Ascending aorta (tissue), 2 donors: ENCODE data around the gene COLGALT1. TPM values are rescaled to one million over a fixed set of nuclear protein-coding genes. Genes with fewer than 3 reads are reported as not detected.
A peak's percentile ranks its signal among the peaks of the same experiment; 100 is the strongest.
"Not testable (repeated sequence)": the region's sequence is repeated elsewhere in the genome, so short reads cannot be mapped to it uniquely, and the experiment has no call there.

Experiments
- DNase-seq, 2 donors: peaks; one replicate each; pipeline ENCODE4 v3.0.0-alpha.2; 2019; ENCODE audit warnings: low spot score in 2 of 2
- H3K27ac ChIP-seq, 2 donors: fragments of 200-600 bp; sonication (generic); one replicate each; pipeline ENCODE4 v1.5.1; 2016 to 2017; ENCODE audit warnings: mild to moderate bottlenecking in 1 of 2
- H3K27me3 ChIP-seq: fragments of 200-600 bp; sonication (generic); one replicate; pipeline ENCODE4 v1.5.1; 2017
- H3K36me3 ChIP-seq, 2 donors: fragments of 200-600 bp; sonication (generic); one replicate each; pipeline ENCODE4 v1.5.1; 2016
- H3K4me1 ChIP-seq, 2 donors: fragments of 200-600 bp; sonication (generic); one replicate each; pipeline ENCODE4 v1.5.1; 2016 to 2017; ENCODE audit warnings: mild to moderate bottlenecking in 1 of 2
- H3K4me3 ChIP-seq, 2 donors: fragments of 200-600 bp; sonication (generic); one replicate each; pipeline ENCODE4 v1.5.1; 2016 to 2017; ENCODE audit warnings: mild to moderate bottlenecking in 1 of 2
- H3K9me3 ChIP-seq, 2 donors: fragments of 200-600 bp; sonication (generic); one replicate each; pipeline ENCODE4 v1.5.1; 2016
- intact Hi-C: fragments of 100-400 bp; cut with DNase I; formaldehyde crosslinking; loops from one replicate; pipeline ENCODE4 v1.15.1; 2023
- total RNA-seq: library from RNA; depleted of rRNA; stranded (reverse); fragments of >200 nt; gene quantifications from one replicate; pipeline ENCODE4 v1.1.0, GENCODE V29; 2016
- TF ChIP-seq, protein P1 (sequence below), 3 experiments: fragments of 200-600 bp in 2 of 3; fragments of 450-650 bp in 1 of 3; sonication (generic) in 2 of 3; IDR thresholded peaks; one replicate each; pipeline ENCODE4 v1.5.1; 2016 to 2019; ENCODE audit warnings: antibody characterized with exemption in 3 of 3, mild to moderate bottlenecking in 1 of 3, moderate library complexity in 1 of 3

COLGALT1 gene
- total RNA-seq, 1 donor from 2014 or later: 95.4 TPM

DNA sequence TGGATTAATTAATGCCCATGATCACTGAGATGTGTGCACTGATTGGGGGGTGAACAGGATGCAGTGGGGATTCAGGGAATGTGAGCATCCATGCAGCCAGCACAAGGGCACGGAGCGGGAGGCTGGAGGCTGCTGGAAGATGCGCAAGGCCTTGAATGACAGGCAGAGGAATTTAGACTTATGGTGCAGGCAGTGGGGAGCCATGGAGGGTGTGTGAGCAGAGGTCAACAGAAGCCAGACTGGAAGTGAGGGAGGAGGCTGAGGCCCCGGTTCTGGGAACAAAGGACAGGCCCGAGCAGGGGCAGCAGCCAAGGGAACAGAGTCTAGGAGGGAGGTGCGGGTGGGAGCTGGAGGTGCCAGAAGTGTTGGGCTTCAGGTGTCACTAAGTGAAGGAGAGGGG, 7.3 kb upstream of the COLGALT1 start:
- DNase-seq: no peak
- TF ChIP-seq, protein P1, sequence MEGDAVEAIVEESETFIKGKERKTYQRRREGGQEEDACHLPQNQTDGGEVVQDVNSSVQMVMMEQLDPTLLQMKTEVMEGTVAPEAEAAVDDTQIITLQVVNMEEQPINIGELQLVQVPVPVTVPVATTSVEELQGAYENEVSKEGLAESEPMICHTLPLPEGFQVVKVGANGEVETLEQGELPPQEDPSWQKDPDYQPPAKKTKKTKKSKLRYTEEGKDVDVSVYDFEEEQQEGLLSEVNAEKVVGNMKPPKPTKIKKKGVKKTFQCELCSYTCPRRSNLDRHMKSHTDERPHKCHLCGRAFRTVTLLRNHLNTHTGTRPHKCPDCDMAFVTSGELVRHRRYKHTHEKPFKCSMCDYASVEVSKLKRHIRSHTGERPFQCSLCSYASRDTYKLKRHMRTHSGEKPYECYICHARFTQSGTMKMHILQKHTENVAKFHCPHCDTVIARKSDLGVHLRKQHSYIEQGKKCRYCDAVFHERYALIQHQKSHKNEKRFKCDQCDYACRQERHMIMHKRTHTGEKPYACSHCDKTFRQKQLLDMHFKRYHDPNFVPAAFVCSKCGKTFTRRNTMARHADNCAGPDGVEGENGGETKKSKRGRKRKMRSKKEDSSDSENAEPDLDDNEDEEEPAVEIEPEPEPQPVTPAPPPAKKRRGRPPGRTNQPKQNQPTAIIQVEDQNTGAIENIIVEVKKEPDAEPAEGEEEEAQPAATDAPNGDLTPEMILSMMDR (IDR thresholded peaks at IDR 0.05): no peak

DNA sequence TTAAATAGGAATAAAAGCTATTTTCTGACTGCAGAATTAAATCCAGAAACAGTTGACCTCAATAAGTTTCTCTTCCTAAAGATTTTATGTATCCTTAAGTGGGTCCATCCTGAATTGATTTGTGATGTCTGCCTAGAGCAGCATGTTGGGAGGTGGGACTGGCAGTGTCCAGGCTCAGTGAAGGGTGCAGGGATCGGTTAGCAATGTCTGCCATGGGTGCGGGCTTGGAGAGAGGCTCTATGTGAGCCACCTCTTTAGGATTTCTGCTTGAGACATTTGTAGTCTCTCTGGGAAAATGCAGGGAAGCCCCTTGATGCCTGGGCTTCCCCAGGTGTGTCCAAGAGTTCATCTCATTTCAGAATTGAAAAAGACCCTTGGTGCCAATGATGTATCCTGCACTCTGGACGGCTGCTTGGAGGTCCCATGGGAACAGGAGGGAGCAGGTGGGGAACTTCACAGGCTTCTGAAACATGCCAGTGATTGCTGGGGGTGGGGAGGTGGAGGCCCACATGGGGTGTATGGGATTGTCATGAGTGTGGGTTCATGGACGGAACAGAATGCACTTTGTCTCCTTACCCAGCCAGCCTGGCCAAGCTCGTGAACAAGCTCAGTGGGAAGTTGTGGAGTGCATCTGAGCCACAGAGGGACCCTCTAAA, 6.2 kb upstream of the COLGALT1 start:
- no peak for DNase-seq
- TF ChIP-seq, protein P1 (IDR thresholded peaks at IDR 0.05): no peak
- H3K36me3 ChIP-seq: no peaks in the 10 kb centered on the region

More for the DNA sequence above, 7.3 kb upstream of the COLGALT1 start:
- Histone ChIP-seq H3K27ac (no peak overlapping the region), H3K4me1 (no peaks in the 10 kb centered on the region), H3K4me3 (no peak overlapping the region), H3K36me3 (no peaks in the 10 kb centered on the region), H3K9me3 (no peaks in the 10 kb centered on the region), H3K27me3 (no peaks in the 10 kb centered on the region)
- intact Hi-C loops: no loop called here

DNA sequence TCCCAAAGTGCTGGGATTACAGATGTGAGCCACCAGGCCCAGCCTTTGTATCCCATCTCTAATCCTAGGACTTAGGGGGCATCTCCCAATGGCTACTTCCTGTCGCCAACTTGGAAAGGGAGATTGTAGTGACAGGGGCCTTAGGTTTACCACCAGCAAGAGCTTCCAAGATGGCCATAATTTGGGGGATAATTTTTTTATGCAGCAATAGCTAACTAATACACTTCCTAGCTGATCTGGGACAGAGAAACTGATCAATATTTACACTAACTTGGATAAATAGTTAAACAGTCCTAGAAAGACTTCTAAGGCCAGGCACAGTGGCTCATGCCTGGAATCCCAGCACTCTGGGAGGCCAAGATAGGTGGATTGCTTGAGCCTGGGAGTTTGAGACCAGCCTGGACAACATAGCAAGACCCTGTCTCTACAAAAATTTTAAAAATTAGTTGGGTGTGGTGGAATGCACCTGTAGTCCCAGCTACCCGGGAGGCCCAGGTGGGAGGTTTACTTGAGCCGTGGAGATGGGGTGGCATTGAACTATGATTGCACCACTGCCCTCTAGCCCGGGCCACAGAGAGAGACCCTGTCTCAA, 5.3 kb upstream of the COLGALT1 start:
- Histone ChIP-seq H3K4me1 (peaks cover 0 to 3% of the 10 kb centered on the region in 2 donors), H3K9me3 (no peaks in the 10 kb centered on the region), H3K36me3 (no peaks in the 10 kb centered on the region), H3K27me3 (no peaks in the 10 kb centered on the region), H3K27ac (no peak overlapping the region), H3K4me3 (no peak overlapping the region)
- DNase-seq: no peak
- TF ChIP-seq, protein P1 (IDR thresholded peaks at IDR 0.05): no peak
- intact Hi-C loops: no loop called here

More for the DNA sequence above, 6.2 kb upstream of the COLGALT1 start:
- Histone ChIP-seq H3K27me3 (no peaks in the 10 kb centered on the region), H3K4me3 (no peak overlapping the region), H3K4me1 (no peaks in the 10 kb centered on the region), H3K27ac (no peak overlapping the region), H3K9me3 (no peaks in the 10 kb centered on the region)
- intact Hi-C loops: no loop called here

DNA sequence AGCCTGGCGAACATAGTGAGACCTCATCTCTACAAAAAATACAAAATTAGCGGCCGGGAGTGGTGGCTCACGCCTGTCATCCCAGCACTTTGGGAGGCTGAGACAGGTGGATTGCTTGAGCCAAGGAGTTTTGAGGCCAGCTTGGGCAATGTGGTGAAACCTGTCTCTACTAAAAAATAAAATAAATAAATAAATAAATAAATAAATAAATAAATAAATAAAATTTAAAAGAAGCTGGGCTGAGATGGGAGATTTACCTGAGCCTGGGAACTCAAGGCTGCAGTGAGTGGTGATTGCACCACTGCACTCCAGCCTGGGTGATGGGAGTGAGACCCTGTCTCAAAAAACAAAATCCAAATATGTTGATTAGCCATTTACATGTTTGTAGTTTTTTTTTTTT, 2.7 kb upstream of the COLGALT1 start:
- H3K27ac ChIP-seq, H3K4me3 ChIP-seq, H3K27me3 ChIP-seq, H3K4me1 ChIP-seq, H3K36me3 ChIP-seq, DNase-seq, H3K9me3 ChIP-seq, intact Hi-C loops: not testable (repeated sequence)

DNA sequence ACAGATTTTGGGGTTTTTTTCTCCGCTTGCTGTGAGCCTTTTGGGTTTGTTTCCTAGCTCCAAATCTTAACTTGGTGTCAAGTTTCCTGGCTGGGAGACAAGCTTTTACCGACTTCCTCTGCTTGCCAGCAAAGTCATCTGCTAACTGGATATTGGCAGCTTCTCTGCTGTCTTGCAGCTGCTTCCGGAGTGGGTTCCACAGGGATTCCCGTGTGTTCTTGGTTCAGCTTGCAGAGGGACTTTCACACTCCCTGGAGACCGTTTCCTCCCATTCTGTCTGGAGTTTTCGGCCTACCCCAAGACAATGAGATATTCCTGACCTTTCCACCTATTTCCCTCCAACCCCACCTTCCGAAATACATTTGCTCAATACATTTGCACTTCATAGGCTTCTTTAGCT, 2.2 kb upstream of the COLGALT1 start:
- DNase-seq: peak in 1 of 2 donors; percentile 71
- intact Hi-C loops: no loop called here
- no peak overlapping the region for H3K27ac ChIP-seq
- H3K27me3 ChIP-seq: no peaks in the 10 kb centered on the region
- no peaks in the 10 kb centered on the region for H3K36me3 ChIP-seq
- H3K9me3 ChIP-seq: no peaks in the 10 kb centered on the region
- peaks cover 0 to 9% of the 10 kb centered on the region in 2 donors for H3K4me1 ChIP-seq
- H3K4me3 ChIP-seq: no peak overlapping the region
- TF ChIP-seq, protein P1 (IDR thresholded peaks at IDR 0.05): no peak

DNA sequence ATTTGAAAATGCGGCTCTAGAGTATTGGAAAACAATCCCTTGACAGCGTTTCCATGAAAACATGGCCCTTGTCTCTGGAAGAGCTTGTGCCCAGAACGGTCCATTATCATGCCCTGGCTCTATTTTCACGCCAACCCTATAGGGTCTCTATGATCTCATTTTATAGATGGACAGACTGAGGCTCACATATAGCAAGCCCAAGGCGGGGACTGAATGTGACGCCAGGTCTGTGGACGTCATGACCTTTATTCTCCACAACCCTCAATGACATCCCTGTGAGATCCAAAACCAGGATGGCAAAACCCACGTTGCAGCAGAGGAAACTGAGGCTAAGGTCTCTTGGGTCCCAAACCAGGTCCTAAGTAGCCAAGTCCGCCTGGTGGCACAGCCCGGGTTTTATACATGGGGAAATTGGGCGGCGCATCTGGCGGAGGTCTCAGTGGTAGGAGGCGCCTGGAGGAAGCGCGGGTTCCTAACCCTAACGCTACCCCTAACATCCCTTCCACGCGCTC, 425 bp upstream of the COLGALT1 start:
- TF ChIP-seq, protein P1 (IDR thresholded peaks at IDR 0.05): no peak
- Histone ChIP-seq H3K9me3 (no peaks in the 10 kb centered on the region), H3K36me3 (peaks cover 10 to 11% of the 10 kb centered on the region in 2 donors), H3K27ac (peak overlapping the region in 1 of 2 donors; percentile 57), H3K4me1 (peaks cover 0 to 9% of the 10 kb centered on the region in 2 donors), H3K4me3 (peak overlapping the region; percentile 93 to 96), H3K27me3 (no peaks in the 10 kb centered on the region)
- intact Hi-C loops: loop anchor here (1.0 to 5.0 kb wide), 4 partner anchors 43 to 302 kb away; partner anchors contain the start of gene RPL18A
- DNase-seq: no peak
